K562 (cell line): ENCODE data around the gene MYBPC3. TPM values are rescaled to one million over a fixed set of nuclear protein-coding genes. Genes with fewer than 3 reads are reported as not detected.
A peak's percentile ranks its signal among the peaks of the same experiment; 100 is the strongest.

ENCODE experiments used
- ATAC-seq: fragments of 200-7000 bp; cut with Tn5 transposase; 3 replicates; pipeline ENCODE4 v1.9.1; 2020; ENCODE audit warnings: moderate library complexity
- BruUV-seq: library from RNA; stranded (reverse); fragments of 400-500 nt; replicated peaks from 2 replicates; lab custom pipeline; 2021; lab: Mats Ljungman, UMichigan
- CTCF ChIA-PET: fragments of 300-600 bp; formaldehyde crosslinking; extraction: SDS; loops from one replicate; lab custom pipeline; 2021; ENCODE audit warnings: low intra/inter-chr PET ratio; lab: Yijun Ruan, JAX
- POLR2A ChIA-PET: fragments of 300-600, 350-650 bp; sonication (Branson Sonifier 250); formaldehyde crosslinking; extraction: SDS; loops from one replicate; lab custom pipeline; 2021; ENCODE audit warnings: antibody characterized with exemption, inconsistent platforms; lab: Yijun Ruan, JAX
- DNase-seq, 4 experiments: peaks; one replicate each; pipeline versions ENCODE4 v3.0.0 to v3.0.0-alpha.2; 2011 to 2018; ENCODE audit warnings: low spot score in 3 of 4, mixed read lengths in 3 of 4; ENCODE audit errors: extremely low read depth in 1 of 4
- FAIRE-seq: peaks from 2 replicates; lab custom pipeline; 2011; peaks lifted over from hg19 to GRCh38; lab: Jason Lieb, UNC
- H2AFZ ChIP-seq: 2 replicates; pipeline ENCODE4 v1.6.0; 2011; ENCODE audit warnings: low read depth, low read length, control low read depth, inconsistent platforms
- H3K27ac ChIP-seq: fragments of 200-600 bp; 3 replicates; pipeline ENCODE4 v1.8.0; 2011; ENCODE audit warnings: low read depth, mild to moderate bottlenecking, control low read depth, inconsistent platforms, low read length, moderate library complexity, mixed read lengths; ENCODE audit errors: extremely low read depth
- H3K27me3 ChIP-seq, 2 experiments: fragments of 300-600 bp in 1 of 2; 2 replicates in 1 of 2; 3 replicates in 1 of 2; pipeline versions ENCODE4 v1.6.0 to v1.8.0; 2011; ENCODE audit warnings: inconsistent platforms in 2 of 2, low read length in 2 of 2, mild to moderate bottlenecking in 1 of 2, mixed read lengths in 1 of 2, moderate library complexity in 1 of 2; ENCODE audit not compliant: control insufficient read depth in 2 of 2, insufficient read depth in 2 of 2
- H3K36me3 ChIP-seq: fragments of 300-600 bp; 3 replicates; pipeline ENCODE4 v1.8.0; 2011; ENCODE audit warnings: mild to moderate bottlenecking, low read length, inconsistent platforms; ENCODE audit not compliant: control insufficient read depth, insufficient read depth
- H3K4me1 ChIP-seq, 2 experiments: fragments of 200-600 bp in 1 of 2; replicated peaks in 1 of 2; 2 replicates in 1 of 2; 3 replicates in 1 of 2; pipeline versions ENCODE4 v1.5.1 to v1.8.0; 2011; ENCODE audit warnings: inconsistent platforms in 2 of 2, low read length in 2 of 2, mild to moderate bottlenecking in 1 of 2, mixed read lengths in 1 of 2, moderate library complexity in 1 of 2; ENCODE audit not compliant: control insufficient read depth in 2 of 2, insufficient read depth in 2 of 2
- H3K4me2 ChIP-seq: 2 replicates; pipeline ENCODE4 v1.6.1; 2011; ENCODE audit warnings: low read length, control low read depth, inconsistent platforms, mixed read lengths; ENCODE audit not compliant: insufficient read depth
- H3K4me3 ChIP-seq: fragments of 200-600 bp; sonication (generic), shearing (Covaris generic); 2 replicates; pipeline ENCODE4 v1.5.1; 2016; ENCODE audit warnings: control low read depth, inconsistent platforms
- H3K79me2 ChIP-seq: fragments of 200-600 bp; 3 replicates; pipeline ENCODE4 v1.8.0; 2011; ENCODE audit warnings: low read length, inconsistent platforms; ENCODE audit not compliant: control insufficient read depth, insufficient read depth
- H3K9ac ChIP-seq, 2 experiments: 2 replicates each; pipeline versions ENCODE4 v1.6.0 to v1.6.1; 2011; ENCODE audit warnings: low read depth in 2 of 2, low read length in 2 of 2, control low read depth in 1 of 2, inconsistent platforms in 1 of 2, mild to moderate bottlenecking in 1 of 2, mixed read lengths in 1 of 2; ENCODE audit not compliant: insufficient read depth in 1 of 2
- H3K9me1 ChIP-seq: one replicate; pipeline ENCODE4 v1.6.0; 2011; ENCODE audit warnings: inconsistent platforms, mild to moderate bottlenecking, low read length, moderate library complexity; ENCODE audit not compliant: control insufficient read depth, insufficient read depth
- H3K9me3 ChIP-seq: replicated peaks from 2 replicates; pipeline ENCODE4 v1.5.1; 2011; ENCODE audit warnings: low read depth, low read length, inconsistent platforms; ENCODE audit not compliant: control insufficient read depth, insufficient read depth
- H4K20me1 ChIP-seq: replicated peaks from 2 replicates; pipeline ENCODE4 v1.6.1; 2011; ENCODE audit warnings: low read length, inconsistent platforms, mixed read lengths; ENCODE audit not compliant: control insufficient read depth, insufficient read depth
- CGGBP1 ChIP-seq: fragments of 250-450 bp; sonication (Bioruptor Pico); IDR thresholded peaks from 2 replicates; pipeline ENCODE4 v1.9.0; 2021; ENCODE audit warnings: mild to moderate bottlenecking
- ID3 ChIP-seq, 2 experiments: fragments of 250-450 bp in 1 of 2; fragments of 450-650 bp in 1 of 2; sonication (Bioruptor Pico) in 1 of 2; IDR thresholded peaks; 2 replicates each; pipeline versions ENCODE4 v1.6.1 to v1.8.0; 2016 to 2021; ENCODE audit warnings: mild to moderate bottlenecking in 2 of 2, moderate library complexity in 2 of 2, missing compliant biosample characterization in 1 of 2, missing genetic modification characterization in 1 of 2
- MXI1 ChIP-seq: IDR thresholded peaks from 2 replicates; pipeline ENCODE4 v1.6.1; 2011; ENCODE audit warnings: low read depth, mild to moderate bottlenecking, improper control_type of control experiment, low read length
- MYC ChIP-seq, 2 experiments: fragments of 250-450 bp in 1 of 2; sonication (Bioruptor Pico) in 1 of 2; IDR thresholded peaks; 2 replicates each; pipeline versions ENCODE4 v1.5.1 to v1.6.1; 2012 to 2021; ENCODE audit warnings: low read depth in 2 of 2, borderline replicate concordance in 1 of 2, improper control_type of control experiment in 1 of 2, low read length in 1 of 2, mild to moderate bottlenecking in 1 of 2, moderate library complexity in 1 of 2
- PPARD ChIP-seq: fragments of 250-450 bp; sonication (Bioruptor Pico); IDR thresholded peaks from 2 replicates; pipeline ENCODE4 v1.8.0; 2022; ENCODE audit warnings: inconsistent platforms, mild to moderate bottlenecking, moderate library complexity
- RFX7 ChIP-seq: fragments of 250-450 bp; sonication (Bioruptor Pico); IDR thresholded peaks from 2 replicates; pipeline ENCODE4 v1.5.1; 2021; ENCODE audit warnings: mild to moderate bottlenecking
- SMAD3 ChIP-seq: fragments of 450-650 bp; formaldehyde crosslinking; conservative IDR thresholded peaks from 2 replicates; pipeline ENCODE4 v1.4.0; 2020; ENCODE audit warnings: mild to moderate bottlenecking
- SREBF1 ChIP-seq: fragments of 150-350 bp; IDR thresholded peaks from 2 replicates; pipeline ENCODE4 v1.6.1; 2014; ENCODE audit warnings: antibody characterized with exemption, low read depth, low read length, borderline replicate concordance
- TAF1 ChIP-seq: IDR thresholded peaks from 2 replicates; pipeline ENCODE4 v1.6.1; 2011; ENCODE audit warnings: mild to moderate bottlenecking, low read length, moderate library complexity; ENCODE audit not compliant: insufficient read depth, control insufficient read depth, severe bottlenecking; ENCODE audit errors: extremely low read depth
- TCF15 ChIP-seq: fragments of 250-450 bp; sonication (Bioruptor Pico); IDR thresholded peaks from 2 replicates; pipeline ENCODE4 v1.8.0; 2022; ENCODE audit warnings: moderate library complexity, mild to moderate bottlenecking, inconsistent platforms
- TEAD4 ChIP-seq, 2 experiments: sonication (generic) in 1 of 2; formaldehyde crosslinking in 1 of 2; IDR thresholded peaks; 2 replicates each; pipeline versions ENCODE4 v1.6.1 to v1.8.0; 2012 to 2022; ENCODE audit warnings: borderline replicate concordance in 1 of 2, inconsistent platforms in 1 of 2, low read length in 1 of 2, mild to moderate bottlenecking in 1 of 2, missing genetic modification reagents in 1 of 2
- ZBTB34 ChIP-seq: fragments of 250-450 bp; sonication (Bioruptor Pico); IDR thresholded peaks from 2 replicates; pipeline ENCODE4 v1.8.0; 2021; ENCODE audit warnings: mild to moderate bottlenecking, moderate library complexity
- ZFP30 ChIP-seq: fragments of 250-450 bp; sonication (Bioruptor Pico); IDR thresholded peaks from 2 replicates; pipeline ENCODE4 v1.8.0; 2022; ENCODE audit warnings: moderate library complexity, mild to moderate bottlenecking, inconsistent platforms, borderline replicate concordance
- ZNF431 ChIP-seq: sonication (generic); formaldehyde crosslinking; IDR thresholded peaks from 2 replicates; pipeline ENCODE4 v1.8.0; 2022; ENCODE audit warnings: mild to moderate bottlenecking, missing genetic modification reagents
- ZNF699 ChIP-seq: fragments of 250-450 bp; sonication (Bioruptor Pico); IDR thresholded peaks from 2 replicates; pipeline ENCODE4 v1.8.0; 2021; ENCODE audit warnings: mild to moderate bottlenecking, moderate library complexity; ENCODE audit not compliant: insufficient replicate concordance
- ZNF766 ChIP-seq: fragments of 200-800 bp; sonication (Bioruptor generic); conservative IDR thresholded peaks from 2 replicates; pipeline ENCODE4 v1.6.1; 2016; ENCODE audit warnings: missing genetic modification characterization, missing compliant biosample characterization
- ZNF778 ChIP-seq: fragments of 450-650 bp; formaldehyde crosslinking; IDR thresholded peaks from 2 replicates; pipeline ENCODE4 v1.4.0; 2020; ENCODE audit warnings: mild to moderate bottlenecking, moderate library complexity
- WGBS: fragments of 100-300 bp; shearing (Covaris generic); methylation state at CpG from one replicate; pipeline ENCODE4 v1.1.6; 2016; ENCODE audit warnings: low coverage, mixed read lengths; ENCODE audit not compliant: insufficient coverage; ENCODE audit errors: missing lambda C conversion rate; 5-methylcytosine and 5-hydroxymethylcytosine counted together
- in situ Hi-C: fragments of 300-500 bp; cut with MboI; formaldehyde crosslinking; loops from 4 replicates; pipeline ENCODE4 v1.15.0; 2018; ENCODE audit warnings: inconsistent platforms, mixed read lengths
- intact Hi-C: fragments of 100-400 bp; cut with micrococcal nuclease; formaldehyde crosslinking; loops from 2 replicates; pipeline ENCODE4 v1.14.2; 2022
- polyA plus RNA-seq, 8 experiments: library from polyadenylated mRNA; depleted of rRNA in 4 of 8; stranded (reverse) in 5 of 8; unstranded in 3 of 8; fragments of >200 nt; fragmentation: Nextera tagmentation in 2 of 8; fragmentation: Illumina TruSeq in 1 of 8; extraction: Ambion mirVana in 2 of 8; extraction: Trizol in 1 of 8; gene quantifications; 2 replicates each; pipeline versions ENCODE4 v1.2.1 to v1.2.3, GENCODE V29; 2011 to 2014; ENCODE audit warnings: inconsistent platforms in 1 of 8, missing spikeins in 1 of 8
- total RNA-seq, 7 experiments: library from RNA; depleted of rRNA in 6 of 7; stranded (reverse); fragments of >200 nt in 6 of 7; fragmentation: Illumina TruSeq in 2 of 7; extraction: Trizol in 2 of 7; gene quantifications; 2 replicates each; pipeline versions ENCODE4 v1.2.1 to v1.2.3, GENCODE V29; 2011 to 2021; ENCODE audit warnings: low replicate concordance in 1 of 7

The MYBPC3 gene
- total and polyA plus RNA-seq, 9 of the 15 experiments (the other 6 are each of a cell fraction or from before 2014, with no cell fraction given) = 0.01 TPM; not detected in 8

GRCh38 chr11:47356129-47356997 is 3.9 kb upstream of the MYBPC3 start:
- CTCF ChIA-PET = interaction anchor here (1.3 to 3.2 kb wide), 3 partner anchors 98 to 179 kb away, joined by 3 to 46 read pairs (median 10); partner anchors contain the start of genes ARFGAP2 and NR1H3
- H3K79me2 ChIP-seq = no peaks in the 10 kb centered on the region
- H3K27ac ChIP-seq = no peak overlapping the region; the same call in 2 of the 3 replicates
- no peak overlapping the region for H2AFZ ChIP-seq
- no peak overlapping the region for H3K4me3 ChIP-seq
- no peak for ATAC-seq
- no peaks in the 10 kb centered on the region for H3K9me1 ChIP-seq
- H3K27me3 ChIP-seq = no peaks in the 10 kb centered on the region
- intact Hi-C loops = loop anchor here (10.0 kb wide), 2 partner anchors 48 to 472 kb away; partner anchors contain the start of gene SLC39A13
- H3K9me3 ChIP-seq = peaks cover 13% of the 10 kb centered on the region
- FAIRE-seq = no peak
- POLR2A ChIA-PET = no interaction called here
- 0 out of 3 replicates have a peak, but pooled peaks cover 3% of the 10 kb centered on the region for H3K36me3 ChIP-seq
- WGBS = 65% methylated on average over 9 of the region's 9 CpGs
- no TSS peak for BruUV-seq
- no peaks in the 10 kb centered on the region for H4K20me1 ChIP-seq
- H3K4me2 ChIP-seq = 0 out of 2 replicates have a peak overlapping the region, but pooled peaks have one; percentile 7
- in situ Hi-C loops = loop anchor here (10.0 kb wide), 1 partner anchor 472 kb away; no protein-coding TSS in a partner anchor
- H3K9ac ChIP-seq = no peak overlapping the region
- peaks cover 0 to 45% of the 10 kb centered on the region in 2 experiments; a peak in 3 of 5 replicates for H3K4me1 ChIP-seq
- DNase-seq = no peak
- TF ChIP-seq ZFP30 (CRISPR knock-in tag) (no peak), ZNF431 (CRISPR knock-in tag) (no peak), ID3 (CRISPR knock-in tag; IDR thresholded peaks at IDR 0.05) (no peak), ID3 (tag; IDR thresholded peaks at IDR 0.05) (no peak), MXI1 (no peak), TEAD4 (IDR thresholded peaks at IDR 0.05; ENCODE audit: low read length) (no peak), TEAD4 (CRISPR knock-in tag; IDR thresholded peaks at IDR 0.05; ENCODE audit: borderline replicate concordance) (no peak), SMAD3 (CRISPR knock-in tag) (no peak), RFX7 (no peak), MYC (IDR thresholded peaks at IDR 0.05; ENCODE audit: low read depth, low read length) (no peak), MYC (CRISPR knock-in tag; IDR thresholded peaks at IDR 0.05; ENCODE audit: borderline replicate concordance, low read depth) (no peak), TCF15 (CRISPR knock-in tag) (no peak), TAF1 (no peak), PPARD (CRISPR knock-in tag) (no peak), ZNF699 (no peak), SREBF1 (no peak), ZBTB34 (no peak), CGGBP1 (CRISPR knock-in tag) (no peak), ZNF766 (CRISPR knock-in tag) (no peak), ZNF778 (CRISPR knock-in tag) (no peak)
